Thyroid gland (tissue), 4 donors: Measurements from ENCODE around the gene NKD1.

ENCODE experiments used
- POLR2A ChIP-seq, 2 donors: fragments of 450-650 bp; IDR thresholded peaks; one replicate each; pipeline ENCODE4 v1.6.1; 2017; ENCODE audit warnings: antibody characterized with exemption in 2 of 2, mild to moderate bottlenecking in 2 of 2, moderate library complexity in 1 of 2
- TF ChIP-seq, protein P1 (sequence below), 6 experiments: fragments of 200-600 bp in 3 of 6; fragments of 450-650 bp in 3 of 6; sonication (generic) in 3 of 6; IDR thresholded peaks; one replicate each; pipeline ENCODE4 v1.5.1; 2016 to 2019; ENCODE audit warnings: antibody characterized with exemption in 6 of 6, mild to moderate bottlenecking in 2 of 6, inconsistent platforms in 1 of 6, moderate library complexity in 1 of 6

DNA sequence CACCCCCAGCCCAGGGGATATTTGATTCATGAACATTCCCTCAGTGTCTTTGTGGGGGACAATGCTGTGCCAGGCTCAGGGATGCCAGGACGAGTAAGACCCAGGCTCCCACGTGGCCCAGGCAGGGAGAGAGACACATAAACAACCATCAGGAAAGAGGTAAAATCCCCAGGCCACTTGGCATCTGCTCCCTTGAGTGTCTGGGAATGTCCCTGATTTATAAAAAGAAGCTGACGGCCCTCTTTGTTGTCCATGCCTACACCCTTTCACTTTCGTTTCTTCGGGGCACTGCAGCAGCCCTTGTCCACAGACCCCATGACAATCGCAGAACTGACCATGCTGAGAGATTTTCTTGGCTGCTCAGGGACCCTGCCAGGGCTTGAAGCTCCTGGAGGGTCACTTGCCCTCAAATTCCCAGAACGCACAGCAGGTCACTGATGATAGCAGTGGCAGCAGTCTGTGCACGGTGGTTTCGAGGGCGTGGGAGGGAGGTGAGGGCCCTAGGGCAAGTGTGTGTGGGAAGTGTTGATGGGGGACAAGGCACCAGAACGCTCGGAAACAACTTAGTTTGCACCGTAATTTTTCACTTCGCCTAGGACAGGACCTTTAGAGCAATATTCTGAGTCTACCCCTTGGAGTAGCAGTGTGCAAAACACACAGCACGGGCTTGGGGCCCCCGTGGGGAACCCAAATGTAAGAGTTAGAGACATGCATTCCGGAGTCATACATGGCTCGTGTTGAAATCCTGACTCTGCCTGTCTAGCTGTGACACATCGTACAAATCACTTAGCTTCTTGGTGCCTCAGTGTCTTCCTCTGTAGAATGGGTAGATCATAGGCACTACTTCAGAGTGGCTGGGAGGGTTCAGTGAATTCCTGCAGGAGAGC is 149.9 kb downstream of the NKD1 start:
- TF ChIP-seq, protein P1, sequence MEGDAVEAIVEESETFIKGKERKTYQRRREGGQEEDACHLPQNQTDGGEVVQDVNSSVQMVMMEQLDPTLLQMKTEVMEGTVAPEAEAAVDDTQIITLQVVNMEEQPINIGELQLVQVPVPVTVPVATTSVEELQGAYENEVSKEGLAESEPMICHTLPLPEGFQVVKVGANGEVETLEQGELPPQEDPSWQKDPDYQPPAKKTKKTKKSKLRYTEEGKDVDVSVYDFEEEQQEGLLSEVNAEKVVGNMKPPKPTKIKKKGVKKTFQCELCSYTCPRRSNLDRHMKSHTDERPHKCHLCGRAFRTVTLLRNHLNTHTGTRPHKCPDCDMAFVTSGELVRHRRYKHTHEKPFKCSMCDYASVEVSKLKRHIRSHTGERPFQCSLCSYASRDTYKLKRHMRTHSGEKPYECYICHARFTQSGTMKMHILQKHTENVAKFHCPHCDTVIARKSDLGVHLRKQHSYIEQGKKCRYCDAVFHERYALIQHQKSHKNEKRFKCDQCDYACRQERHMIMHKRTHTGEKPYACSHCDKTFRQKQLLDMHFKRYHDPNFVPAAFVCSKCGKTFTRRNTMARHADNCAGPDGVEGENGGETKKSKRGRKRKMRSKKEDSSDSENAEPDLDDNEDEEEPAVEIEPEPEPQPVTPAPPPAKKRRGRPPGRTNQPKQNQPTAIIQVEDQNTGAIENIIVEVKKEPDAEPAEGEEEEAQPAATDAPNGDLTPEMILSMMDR (IDR thresholded peaks at IDR 0.05), result no peak
- TF ChIP-seq POLR2A (IDR thresholded peaks at IDR 0.05), result no peak
